Breast epithelium (tissue), 4 donors: ENCODE results near the gene TSSK2. TPM values are rescaled to one million over a fixed set of nuclear protein-coding genes. Genes with fewer than 3 reads are reported as not detected.

Source experiments
- DNase-seq, 2 donors: peaks; one replicate each; pipeline ENCODE4 v3.0.0-alpha.2; 2019; ENCODE audit warnings: low spot score in 2 of 2
- H3K27ac ChIP-seq, 2 donors: fragments of 200-600 bp; sonication (generic) in 1 of 2; one replicate each; pipeline ENCODE4 v1.5.1; 2016 to 2019; ENCODE audit warnings: mild to moderate bottlenecking in 1 of 2
- H3K27me3 ChIP-seq, 2 donors: fragments of 200-600 bp; sonication (generic) in 1 of 2; one replicate each; pipeline versions ENCODE4 v1.5.1 to v1.6.0; 2017 to 2019; ENCODE audit warnings: control low read depth in 1 of 2, mild to moderate bottlenecking in 1 of 2
- H3K36me3 ChIP-seq: fragments of 200-600 bp; one replicate; pipeline ENCODE4 v1.5.1; 2019
- H3K4me1 ChIP-seq, 2 donors: fragments of 200-600 bp; sonication (generic); one replicate each; pipeline ENCODE4 v1.5.1; 2016 to 2019; ENCODE audit warnings: control low read depth in 1 of 2
- H3K4me3 ChIP-seq, 3 donors: fragments of 200-600 bp; sonication (generic); 1 replicate in 2 of 3; 2 replicates in 1 of 3; pipeline ENCODE4 v1.5.1; 2016 to 2019; ENCODE audit warnings: mild to moderate bottlenecking in 3 of 3, moderate library complexity in 2 of 3
- H3K9me3 ChIP-seq, 2 donors: fragments of 200-600 bp; sonication (generic) in 1 of 2; one replicate each; pipeline ENCODE4 v1.5.1; 2016 to 2019; ENCODE audit warnings: control low read depth in 1 of 2
- CTCF ChIP-seq, 3 donors: fragments of 450-650 bp; IDR thresholded peaks; one replicate each; pipeline ENCODE4 v1.5.1; 2016 to 2017; ENCODE audit warnings: antibody characterized with exemption in 3 of 3, mild to moderate bottlenecking in 3 of 3, moderate library complexity in 3 of 3
- POLR2A ChIP-seq: fragments of 450-650 bp; IDR thresholded peaks from one replicate; pipeline ENCODE4 v1.6.1; 2016; ENCODE audit warnings: antibody characterized with exemption, mild to moderate bottlenecking, moderate library complexity
- POLR2AphosphoS5 ChIP-seq, 3 donors: sonication (generic); formaldehyde crosslinking; IDR thresholded peaks; one replicate each; pipeline ENCODE4 v1.6.1; 2017; ENCODE audit warnings: antibody characterized with exemption in 3 of 3
- intact Hi-C: fragments of 100-400 bp; cut with DNase I; formaldehyde crosslinking; loops from one replicate; pipeline ENCODE4 v1.15.1; 2023; ENCODE audit warnings: low total_unique reads
- total RNA-seq, 3 donors: library from RNA; depleted of rRNA; stranded (reverse); fragments of >200 nt; gene quantifications; one replicate each; pipeline ENCODE4 v1.1.0, GENCODE V29; 2016

TSSK2 gene
- total RNA-seq, 3 donors from 2014 or later, result not detected

DNA sequence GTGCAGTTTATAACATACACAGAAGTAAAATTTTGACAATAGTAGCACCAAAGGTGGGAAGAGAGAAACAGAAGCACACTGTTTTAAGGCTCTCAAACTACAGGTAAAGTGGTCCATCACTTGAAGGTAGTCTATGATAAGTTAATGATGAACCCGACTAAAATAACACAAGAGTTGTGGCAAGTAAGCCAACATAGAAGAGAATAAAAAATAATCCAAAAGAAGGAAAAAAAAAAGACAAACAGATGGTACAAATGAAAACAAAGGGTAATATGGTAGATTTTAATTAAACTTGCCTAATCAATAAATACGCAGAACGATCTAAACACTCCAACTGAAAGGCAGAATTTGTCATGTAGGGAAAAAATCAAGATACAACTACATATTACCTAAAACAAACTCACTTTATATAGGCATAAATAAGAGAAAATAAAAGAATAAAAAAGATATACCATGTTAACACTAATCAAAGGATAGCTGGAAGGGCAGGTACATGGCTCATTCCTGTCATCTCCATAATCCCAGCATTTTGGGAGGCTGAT lies 40.5 kb upstream of the TSSK2 start:
- intact Hi-C loops, result no loop called here
- no peak for DNase-seq
- Histone ChIP-seq H3K27me3 (no peaks in the 10 kb centered on the region), H3K27ac (no peak overlapping the region), H3K36me3 (no peaks in the 10 kb centered on the region), H3K4me3 (no peak overlapping the region), H3K4me1 (no peaks in the 10 kb centered on the region), H3K9me3 (no peaks in the 10 kb centered on the region)
- TF ChIP-seq CTCF (IDR thresholded peaks at IDR 0.05) (no peak), POLR2A (no peak), POLR2AphosphoS5 (IDR thresholded peaks at IDR 0.05) (no peak)

GRCh38 chr22:19092725-19093124 lies 38.4 kb upstream of the TSSK2 start:
- no peaks in the 10 kb centered on the region for H3K36me3 ChIP-seq
- no peak for DNase-seq
- intact Hi-C loops, result no loop called here

DNA sequence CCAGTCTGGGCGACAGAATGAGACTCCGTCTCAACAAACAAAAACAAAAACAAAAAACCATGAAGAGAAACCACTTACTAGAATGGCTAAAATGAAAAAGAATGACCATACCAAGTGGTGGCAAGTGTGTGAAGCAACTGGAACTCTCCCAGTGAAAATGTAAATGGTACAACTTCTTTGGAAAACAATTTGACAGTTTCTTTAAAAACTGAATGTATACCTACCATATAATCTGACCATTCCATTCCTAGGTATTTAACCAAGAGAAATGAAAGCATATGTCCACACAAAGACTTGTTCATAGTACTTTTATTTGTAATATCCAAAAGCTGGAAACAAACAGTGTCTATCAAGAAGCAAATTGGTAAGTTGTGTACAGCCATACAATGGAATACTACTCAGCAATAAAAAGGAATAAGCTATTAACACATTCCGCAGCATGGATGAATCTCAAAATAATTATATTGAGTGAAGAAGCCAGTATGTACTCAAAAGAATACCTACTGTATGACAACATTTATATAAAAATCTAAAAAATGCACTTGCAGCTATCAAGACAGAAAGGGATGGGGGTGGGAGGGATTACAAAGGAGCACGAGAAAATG lies 36.6 kb upstream of the TSSK2 start:
- Histone ChIP-seq H3K36me3 (no peaks in the 10 kb centered on the region), H3K27me3 (no peaks in the 10 kb centered on the region), H3K4me1 (no peaks in the 10 kb centered on the region), H3K4me3 (no peak overlapping the region), H3K27ac (no peak overlapping the region), H3K9me3 (no peaks in the 10 kb centered on the region)
- DNase-seq, result no peak
- TF ChIP-seq POLR2A (no peak), POLR2AphosphoS5 (IDR thresholded peaks at IDR 0.05) (no peak), CTCF (IDR thresholded peaks at IDR 0.05) (no peak)
- intact Hi-C loops, result no loop called here

More at GRCh38 chr22:19092725-19093124, 38.4 kb upstream of the TSSK2 start:
- Histone ChIP-seq H3K27ac (no peak overlapping the region), H3K4me1 (no peaks in the 10 kb centered on the region), H3K9me3 (no peaks in the 10 kb centered on the region), H3K4me3 (no peak overlapping the region), H3K27me3 (no peaks in the 10 kb centered on the region)
- TF ChIP-seq POLR2AphosphoS5 (IDR thresholded peaks at IDR 0.05) (no peak), POLR2A (no peak), CTCF (IDR thresholded peaks at IDR 0.05) (no peak)

GRCh38 chr22:19096555-19096954 lies 34.6 kb upstream of the TSSK2 start:
- TF ChIP-seq CTCF (IDR thresholded peaks at IDR 0.05), result no peak
- TF ChIP-seq POLR2A, result no peak
- no peak for TF ChIP-seq POLR2AphosphoS5 (IDR thresholded peaks at IDR 0.05)
- no peak for DNase-seq
- Histone ChIP-seq H3K4me3 (no peak overlapping the region), H3K9me3 (no peaks in the 10 kb centered on the region), H3K27me3 (no peaks in the 10 kb centered on the region), H3K4me1 (no peaks in the 10 kb centered on the region), H3K36me3 (no peaks in the 10 kb centered on the region), H3K27ac (no peak overlapping the region)
- intact Hi-C loops, result no loop called here

- Histone ChIP-seq H3K9me3 (no peaks in the 10 kb centered on the region), H3K27ac (no peak overlapping the region), H3K4me3 (no peak overlapping the region), H3K36me3 (no peaks in the 10 kb centered on the region), H3K27me3 (no peaks in the 10 kb centered on the region), H3K4me1 (no peaks in the 10 kb centered on the region)
- intact Hi-C loops, result no loop called here
- no peak for TF ChIP-seq POLR2A
- no peak for TF ChIP-seq CTCF (IDR thresholded peaks at IDR 0.05)
- TF ChIP-seq POLR2AphosphoS5 (IDR thresholded peaks at IDR 0.05), result no peak
- no peak for DNase-seq
Measured at GRCh38 chr22:19097518-19097917, 33.6 kb upstream of the TSSK2 start.
